ENCODE data around the gene MARCHF3. TPM values are rescaled to one million over a fixed set of nuclear protein-coding genes. Genes with fewer than 3 reads are reported as not detected.

MARCHF3 gene
- total RNA-seq, 2 experiments from 2014 or later = 3.6 to 4.2 TPM

- CTCF ChIA-PET = interaction anchor here (0.6 to 1.4 kb wide), 7 partner anchors 8 to 647 kb away, joined by 3 to 5 read pairs (median 3); no protein-coding TSS in a partner anchor
- POLR2A ChIA-PET = no interaction called here
- no peak overlapping the region for H3K4me3 Mint-ChIP-seq
- no peaks in the 10 kb centered on the region for H3K9me3 Mint-ChIP-seq (ENCODE audit: low read depth)
- H3K4me1 Mint-ChIP-seq = peaks cover 3% of the 10 kb centered on the region
- DNase-seq (no peak), ATAC-seq (no peak)
- no peaks in the 10 kb centered on the region for H3K27me3 Mint-ChIP-seq
- no peak overlapping the region for H3K27ac Mint-ChIP-seq
- H3K36me3 Mint-ChIP-seq (ENCODE audit: low read depth) = peaks cover 74% of the 10 kb centered on the region
- intact Hi-C loops (cut with DNase I, micrococcal nuclease) = no loop called here
Observed at GRCh38 chr5:126831156-126831555, 199.2 kb downstream of the MARCHF3 start.

- Mint-ChIP-seq H3K27ac (no peak overlapping the region), H3K27me3 (no peaks in the 10 kb centered on the region), H3K9me3 (ENCODE audit: low read depth) (no peaks in the 10 kb centered on the region), H3K4me3 (no peak overlapping the region), H3K4me1 (peaks cover 3% of the 10 kb centered on the region), H3K36me3 (ENCODE audit: low read depth) (peaks cover 77% of the 10 kb centered on the region)
- ATAC-seq (no peak), DNase-seq (no peak)
- intact Hi-C loops (cut with DNase I, micrococcal nuclease) = no loop called here
- ChIA-PET POLR2A (no interaction called here), CTCF (interaction anchor here (0.5 to 0.9 kb wide), 3 partner anchors 16 to 661 kb away, joined by 3 to 4 read pairs (median 3); no protein-coding TSS in a partner anchor)
Observed at GRCh38 chr5:126830061-126830460, 200.3 kb downstream of the MARCHF3 start.

GRCh38 chr5:126829098-126829497, 201.3 kb downstream of the MARCHF3 start:
- intact Hi-C loops (cut with DNase I, micrococcal nuclease) = no loop called here
- Mint-ChIP-seq H3K4me3 (no peak overlapping the region), H3K4me1 (peaks cover 3% of the 10 kb centered on the region), H3K27ac (no peak overlapping the region), H3K9me3 (ENCODE audit: low read depth) (no peaks in the 10 kb centered on the region), H3K27me3 (no peaks in the 10 kb centered on the region), H3K36me3 (ENCODE audit: low read depth) (peaks cover 74% of the 10 kb centered on the region)
- DNase-seq (no peak), ATAC-seq (no peak)
- ChIA-PET CTCF (no interaction called here), POLR2A (no interaction called here)

- DNase-seq (no peak), ATAC-seq (no peak)
- Mint-ChIP-seq H3K27ac (no peak overlapping the region), H3K4me1 (peaks cover 3% of the 10 kb centered on the region), H3K27me3 (no peaks in the 10 kb centered on the region), H3K9me3 (ENCODE audit: low read depth) (no peaks in the 10 kb centered on the region), H3K4me3 (no peak overlapping the region), H3K36me3 (ENCODE audit: low read depth) (peaks cover 66% of the 10 kb centered on the region)
- intact Hi-C loops (cut with DNase I, micrococcal nuclease) = no loop called here
- ChIA-PET CTCF (interaction anchor here (0.7 to 1.9 kb wide), 5 partner anchors 9 to 150 kb away, joined by 3 to 5 read pairs (median 4); no protein-coding TSS in a partner anchor), POLR2A (no interaction called here)
Observed at GRCh38 chr5:126826619-126827215, 203.6 kb downstream of the MARCHF3 start.

GRCh38 chr5:126819253-126819652, 211.1 kb downstream of the MARCHF3 start:
- no peak overlapping the region for H3K27ac Mint-ChIP-seq
- DNase-seq (no peak), ATAC-seq (no peak)
- peaks cover 6% of the 10 kb centered on the region for H3K4me1 Mint-ChIP-seq
- CTCF ChIA-PET = interaction anchor here (1.0 kb wide), 1 partner anchor 12 kb away, joined by 3 read pairs; no protein-coding TSS in a partner anchor
- no peaks in the 10 kb centered on the region for H3K9me3 Mint-ChIP-seq (ENCODE audit: low read depth)
- peaks cover 49% of the 10 kb centered on the region for H3K36me3 Mint-ChIP-seq (ENCODE audit: low read depth)
- no peaks in the 10 kb centered on the region for H3K27me3 Mint-ChIP-seq
- no peak overlapping the region for H3K4me3 Mint-ChIP-seq
- POLR2A ChIA-PET = no interaction called here
- intact Hi-C loops (cut with DNase I, micrococcal nuclease) = no loop called here

GRCh38 chr5:126818736-126819135, 211.6 kb downstream of the MARCHF3 start:
- H3K4me3 Mint-ChIP-seq = no peak overlapping the region
- no peaks in the 10 kb centered on the region for H3K27me3 Mint-ChIP-seq
- no peaks in the 10 kb centered on the region for H3K9me3 Mint-ChIP-seq (ENCODE audit: low read depth)
- ATAC-seq = no peak
- ChIA-PET CTCF (interaction anchor here (1.0 kb wide), 1 partner anchor 12 kb away, joined by 3 read pairs; no protein-coding TSS in a partner anchor), POLR2A (no interaction called here)
- no peak for DNase-seq
- H3K4me1 Mint-ChIP-seq = peaks cover 7% of the 10 kb centered on the region
- H3K27ac Mint-ChIP-seq = no peak overlapping the region
- intact Hi-C loops (cut with DNase I, micrococcal nuclease) = no loop called here
- H3K36me3 Mint-ChIP-seq (ENCODE audit: low read depth) = peaks cover 55% of the 10 kb centered on the region

Other genes starting within 250 kb of the MARCHF3 start
- 10 to 100 TPM; 12.0 to 14.2 TPM for gene C5orf63, start 42.9 kb upstream of the MARCHF3 start, total RNA-seq

All from activated CD4-positive, alpha-beta T cell treated with anti-CD3 and anti-CD28 coated beads for 36 hours (primary cell).